HEK293 (cell line): ENCODE results near the gene FHAD1.
A peak's percentile ranks its signal among the peaks of the same experiment; 100 is the strongest.

Experiments used
- CTCF ChIA-PET: fragments of 350-600 bp; formaldehyde crosslinking; extraction: SDS; loops from one replicate; lab custom pipeline; 2021; ENCODE audit warnings: antibody characterized with exemption; lab: Yijun Ruan, JAX
- POLR2A ChIA-PET: fragments of 300-600 bp; formaldehyde crosslinking; extraction: SDS; loops from one replicate; lab custom pipeline; 2020; ENCODE audit warnings: antibody characterized with exemption, inconsistent platforms; lab: Yijun Ruan, JAX
- H3K27ac ChIP-seq: fragments of 200-500 bp; sonication (Bioruptor generic); 2 replicates; pipeline ENCODE4 v1.5.1; 2014; ENCODE audit warnings: low read depth, low read length, control low read depth, inconsistent platforms; ENCODE audit errors: extremely low read depth
- H3K36me3 ChIP-seq, 2 experiments: fragments of 200-500 bp in 1 of 2; sonication (Bioruptor generic) in 1 of 2; 1 replicate in 1 of 2; 2 replicates in 1 of 2; pipeline ENCODE4 v1.5.1; 2014 to 2017; ENCODE audit warnings: inconsistent platforms in 2 of 2, low read length in 2 of 2; ENCODE audit not compliant: control insufficient read depth in 2 of 2, insufficient read depth in 1 of 2
- H3K4me1 ChIP-seq: fragments of 200-500 bp; sonication (Bioruptor generic); 2 replicates; pipeline ENCODE4 v1.5.1; 2014; ENCODE audit warnings: mild to moderate bottlenecking, low read length, inconsistent platforms; ENCODE audit not compliant: control insufficient read depth, insufficient read depth
- H3K4me3 ChIP-seq: 2 replicates; pipeline ENCODE4 v1.5.1; 2011; ENCODE audit warnings: low read depth, mild to moderate bottlenecking, control low read depth, low read length, moderate library complexity
- H3K9me3 ChIP-seq: fragments of 200-500 bp; sonication (Bioruptor generic); 2 replicates; pipeline ENCODE4 v1.5.1; 2014; ENCODE audit warnings: low read depth, low read length, inconsistent platforms; ENCODE audit not compliant: control insufficient read depth, insufficient read depth
- KLF10 ChIP-seq: fragments of 450-650 bp; IDR thresholded peaks from 2 replicates; pipeline ENCODE4 v1.5.1; 2018; ENCODE audit warnings: missing biosample characterization, mild to moderate bottlenecking, missing genetic modification characterization
- KLF9 ChIP-seq: fragments of 450-650 bp; formaldehyde crosslinking; IDR thresholded peaks from 2 replicates; pipeline ENCODE4 v1.5.1; 2016; ENCODE audit warnings: missing biosample characterization, missing genetic modification characterization, low read depth
- OSR2 ChIP-seq: fragments of 450-650 bp; formaldehyde crosslinking; IDR thresholded peaks from 2 replicates; pipeline ENCODE4 v1.5.1; 2016; ENCODE audit warnings: missing biosample characterization, missing genetic modification characterization
- OVOL3 ChIP-seq: fragments of 450-650 bp; formaldehyde crosslinking; IDR thresholded peaks from 2 replicates; pipeline ENCODE4 v1.5.1; 2016; ENCODE audit warnings: missing biosample characterization, missing genetic modification characterization
- SCRT1 ChIP-seq: fragments of 450-650 bp; formaldehyde crosslinking; IDR thresholded peaks from 2 replicates; pipeline ENCODE4 v1.5.1; 2016; ENCODE audit warnings: missing biosample characterization, missing genetic modification characterization, borderline replicate concordance
- SP2 ChIP-seq: fragments of 450-650 bp; formaldehyde crosslinking; IDR thresholded peaks from 2 replicates; pipeline ENCODE4 v1.5.1; 2016; ENCODE audit warnings: missing biosample characterization, missing genetic modification characterization
- TCF7L2 ChIP-seq: IDR thresholded peaks from 2 replicates; pipeline ENCODE4 v1.6.1; 2011; ENCODE audit warnings: low read depth, mild to moderate bottlenecking, inconsistent platforms, low read length, moderate library complexity, borderline replicate concordance
- ZBTB20 ChIP-seq: fragments of 450-650 bp; formaldehyde crosslinking; IDR thresholded peaks from 2 replicates; pipeline ENCODE4 v1.5.1; 2016; ENCODE audit warnings: missing biosample characterization, missing genetic modification characterization
- ZFP3 ChIP-seq: fragments of 450-650 bp; formaldehyde crosslinking; IDR thresholded peaks from 2 replicates; pipeline ENCODE4 v1.5.1; 2016; ENCODE audit warnings: low read depth, missing biosample characterization, missing genetic modification characterization
- ZNF10 ChIP-seq: fragments of 450-650 bp; formaldehyde crosslinking; IDR thresholded peaks from 2 replicates; pipeline ENCODE4 v1.5.1; 2017; ENCODE audit warnings: missing biosample characterization, missing genetic modification characterization
- ZNF169 ChIP-seq: fragments of 450-650 bp; formaldehyde crosslinking; IDR thresholded peaks from 2 replicates; pipeline ENCODE4 v1.5.1; 2016; ENCODE audit warnings: missing biosample characterization, missing genetic modification characterization
- ZNF174 ChIP-seq: fragments of 450-650 bp; formaldehyde crosslinking; IDR thresholded peaks from 2 replicates; pipeline ENCODE4 v1.5.0; 2017; ENCODE audit warnings: missing biosample characterization, mild to moderate bottlenecking, missing genetic modification characterization
- ZNF214 ChIP-seq: fragments of 450-650 bp; formaldehyde crosslinking; IDR thresholded peaks from 2 replicates; pipeline ENCODE4 v1.5.1; 2017; ENCODE audit warnings: missing biosample characterization, mild to moderate bottlenecking, missing genetic modification characterization, borderline replicate concordance
- ZNF341 ChIP-seq: fragments of 450-650 bp; formaldehyde crosslinking; IDR thresholded peaks from 2 replicates; pipeline ENCODE4; 2016; ENCODE audit warnings: low read depth, missing biosample characterization, missing genetic modification characterization
- ZNF473 ChIP-seq: fragments of 450-650 bp; formaldehyde crosslinking; IDR thresholded peaks from 2 replicates; pipeline ENCODE4 v1.5.1; 2017; ENCODE audit warnings: missing biosample characterization, missing genetic modification characterization
- ZNF529 ChIP-seq: fragments of 450-650 bp; formaldehyde crosslinking; IDR thresholded peaks from 2 replicates; pipeline ENCODE4 v1.5.1; 2017; ENCODE audit warnings: missing genetic modification characterization, missing biosample characterization; ENCODE audit not compliant: insufficient replicate concordance
- ZNF530 ChIP-seq: fragments of 450-650 bp; formaldehyde crosslinking; IDR thresholded peaks from 2 replicates; pipeline ENCODE4 v1.5.1; 2016; ENCODE audit warnings: low read depth, missing biosample characterization, missing genetic modification characterization
- ZNF561 ChIP-seq: fragments of 450-650 bp; IDR thresholded peaks from 2 replicates; pipeline ENCODE4 v1.5.1; 2018; ENCODE audit warnings: missing biosample characterization, missing genetic modification characterization, borderline replicate concordance
- ZNF585B ChIP-seq: fragments of 450-650 bp; formaldehyde crosslinking; IDR thresholded peaks from 2 replicates; pipeline ENCODE4 v1.5.1; 2016; ENCODE audit warnings: missing biosample characterization, missing genetic modification characterization
- ZNF596 ChIP-seq: fragments of 450-650 bp; IDR thresholded peaks from 2 replicates; pipeline ENCODE4 v1.5.0; 2018; ENCODE audit warnings: missing biosample characterization, mild to moderate bottlenecking, missing genetic modification characterization, moderate library complexity
- ZNF600 ChIP-seq: fragments of 450-650 bp; formaldehyde crosslinking; IDR thresholded peaks from 2 replicates; pipeline ENCODE4 v1.5.1; 2016; ENCODE audit warnings: missing biosample characterization, missing genetic modification characterization
- ZNF624 ChIP-seq: fragments of 450-650 bp; formaldehyde crosslinking; IDR thresholded peaks from 2 replicates; pipeline ENCODE4 v1.5.1; 2017; ENCODE audit warnings: missing biosample characterization, missing genetic modification characterization
- ZNF677 ChIP-seq: fragments of 450-650 bp; IDR thresholded peaks from 2 replicates; pipeline ENCODE4 v1.5.0; 2018; ENCODE audit warnings: missing biosample characterization, mild to moderate bottlenecking, missing genetic modification characterization, moderate library complexity
- ZNF701 ChIP-seq: fragments of 450-650 bp; formaldehyde crosslinking; IDR thresholded peaks from 2 replicates; pipeline ENCODE4 v1.5.1; 2016; ENCODE audit warnings: missing biosample characterization, missing genetic modification characterization
- ZNF768 ChIP-seq: fragments of 450-650 bp; formaldehyde crosslinking; IDR thresholded peaks from 2 replicates; pipeline ENCODE4 v1.5.1; 2018; ENCODE audit warnings: missing biosample characterization, mild to moderate bottlenecking, missing genetic modification characterization
- ZNF830 ChIP-seq: fragments of 450-650 bp; IDR thresholded peaks from 2 replicates; pipeline ENCODE4 v1.5.0; 2018; ENCODE audit warnings: missing biosample characterization, missing genetic modification characterization, low read depth, mild to moderate bottlenecking, moderate library complexity
- ZSCAN30 ChIP-seq: fragments of 450-650 bp; IDR thresholded peaks from 2 replicates; pipeline ENCODE4 v1.5.1; 2018; ENCODE audit warnings: missing biosample characterization, mild to moderate bottlenecking, missing genetic modification characterization, moderate library complexity
- TF ChIP-seq, protein P1 (sequence below): fragments of 450-650 bp; formaldehyde crosslinking; IDR thresholded peaks from 2 replicates; pipeline ENCODE4 v1.5.1; 2016; ENCODE audit warnings: missing biosample characterization, missing genetic modification characterization
- TF ChIP-seq, protein P2 (sequence below): fragments of 450-650 bp; formaldehyde crosslinking; IDR thresholded peaks from 2 replicates; pipeline ENCODE4 v1.5.1; 2017; ENCODE audit warnings: missing biosample characterization, missing genetic modification characterization

Gene FHAD1

GRCh38 chr1:15326691-15327588 is 79.9 kb downstream of the FHAD1 start (continued):
- TF ChIP-seq ZNF341 (tag by site-specific recombination) (peak; percentile 95), KLF9 (tag by site-specific recombination) (0 out of 2 replicates have a peak, but pooled peaks have one; percentile 27), ZFP3 (no peak), ZSCAN30 (tag by site-specific recombination) (0 out of 2 replicates have a peak, but pooled peaks have one; percentile 38), ZNF585B (no peak), ZNF677 (tag by site-specific recombination) (0 out of 2 replicates have a peak, but pooled peaks have one; percentile 10), ZNF768 (tag by site-specific recombination) (no peak), TCF7L2 (no peak), ZNF596 (no peak), ZNF830 (no peak), KLF10 (tag by site-specific recombination) (peak; percentile 28; the same call in 1 of the 2 replicates), ZNF169 (tag by site-specific recombination) (no peak), ZNF561 (peak; percentile 71), ZNF473 (tag by site-specific recombination) (no peak), ZNF624 (tag by site-specific recombination) (no peak), SCRT1 (peak; percentile 96; the same call in 1 of the 2 replicates), ZNF701 (tag by site-specific recombination) (no peak), ZBTB20 (no peak)
- TF ChIP-seq, protein P1, sequence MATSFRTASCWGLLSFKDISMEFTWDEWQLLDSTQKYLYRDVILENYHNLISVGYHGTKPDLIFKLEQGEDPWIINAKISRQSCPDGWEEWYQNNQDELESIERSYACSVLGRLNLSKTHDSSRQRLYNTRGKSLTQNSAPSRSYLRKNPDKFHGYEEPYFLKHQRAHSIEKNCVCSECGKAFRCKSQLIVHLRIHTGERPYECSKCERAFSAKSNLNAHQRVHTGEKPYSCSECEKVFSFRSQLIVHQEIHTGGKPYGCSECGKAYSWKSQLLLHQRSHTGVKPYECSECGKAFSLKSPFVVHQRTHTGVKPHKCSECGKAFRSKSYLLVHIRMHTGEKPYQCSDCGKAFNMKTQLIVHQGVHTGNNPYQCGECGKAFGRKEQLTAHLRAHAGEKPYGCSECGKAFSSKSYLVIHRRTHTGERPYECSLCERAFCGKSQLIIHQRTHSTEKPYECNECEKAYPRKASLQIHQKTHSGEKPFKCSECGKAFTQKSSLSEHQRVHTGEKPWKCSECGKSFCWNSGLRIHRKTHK (tag by site-specific recombination) = no peak

GRCh38 chr1:15328351-15329103 is 81.5 kb downstream of the FHAD1 start:
- H3K27ac ChIP-seq = no peak overlapping the region
- POLR2A ChIA-PET = no interaction called here

DNA sequence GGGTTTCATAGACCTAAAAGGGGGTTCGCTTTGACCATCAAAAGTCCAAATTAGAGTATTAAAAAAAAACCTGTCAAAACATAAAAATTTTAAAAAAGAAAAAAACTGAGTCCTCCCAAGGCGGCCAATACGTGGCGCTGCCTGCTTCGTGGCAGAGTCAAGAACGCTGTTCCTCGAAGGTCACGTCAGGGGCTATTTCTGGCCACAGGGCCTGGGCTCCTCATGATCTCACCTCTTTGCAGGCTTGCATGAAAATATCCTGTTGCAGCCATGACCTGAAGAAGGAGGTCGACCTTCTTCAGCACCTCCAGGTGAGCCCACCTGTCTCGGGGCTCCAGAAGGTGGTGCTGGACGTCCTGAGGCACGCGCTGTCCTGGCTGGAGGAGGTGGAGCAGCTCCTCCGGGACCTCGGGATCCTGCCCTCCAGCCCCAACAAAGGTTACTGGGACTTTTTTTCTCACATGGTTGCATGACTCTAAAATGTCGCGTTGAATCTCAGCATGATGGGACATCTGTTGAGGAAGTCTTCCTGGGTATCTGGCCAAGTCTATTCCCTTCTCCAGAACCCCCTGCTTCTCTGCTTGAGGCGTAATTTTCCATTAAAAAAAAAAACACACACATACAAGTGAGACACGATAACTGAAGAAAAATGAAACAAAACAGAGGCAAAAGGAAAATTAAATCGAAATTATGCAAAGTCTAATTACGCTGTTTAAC is 82.2 kb downstream of the FHAD1 start:
- ChIA-PET POLR2A (no interaction called here), CTCF (interaction anchor here (1.0 kb wide), 2 partner anchors 102 kb away, joined by 3 read pairs; no protein-coding TSS in a partner anchor)
- peaks cover 13% of the 10 kb centered on the region for H3K4me1 ChIP-seq
- H3K36me3 ChIP-seq = no peaks in the 10 kb centered on the region
- H3K9me3 ChIP-seq = no peaks in the 10 kb centered on the region
- H3K27ac ChIP-seq = no peak overlapping the region
- no peak overlapping the region for H3K4me3 ChIP-seq
- no peak for TF ChIP-seq OVOL3 (tag by site-specific recombination)
- no peak for TF ChIP-seq ZNF600 (tag by site-specific recombination)
- no peak for TF ChIP-seq ZNF174 (tag by site-specific recombination)
- TF ChIP-seq SP2 = no peak
- TF ChIP-seq, protein P2, sequence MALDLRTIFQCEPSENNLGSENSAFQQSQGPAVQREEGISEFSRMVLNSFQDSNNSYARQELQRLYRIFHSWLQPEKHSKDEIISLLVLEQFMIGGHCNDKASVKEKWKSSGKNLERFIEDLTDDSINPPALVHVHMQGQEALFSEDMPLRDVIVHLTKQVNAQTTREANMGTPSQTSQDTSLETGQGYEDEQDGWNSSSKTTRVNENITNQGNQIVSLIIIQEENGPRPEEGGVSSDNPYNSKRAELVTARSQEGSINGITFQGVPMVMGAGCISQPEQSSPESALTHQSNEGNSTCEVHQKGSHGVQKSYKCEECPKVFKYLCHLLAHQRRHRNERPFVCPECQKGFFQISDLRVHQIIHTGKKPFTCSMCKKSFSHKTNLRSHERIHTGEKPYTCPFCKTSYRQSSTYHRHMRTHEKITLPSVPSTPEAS (tag by site-specific recombination) = no peak
- TF ChIP-seq ZNF530 (tag by site-specific recombination) = no peak
- TF ChIP-seq ZNF10 (tag by site-specific recombination) = no peak
- no peak for TF ChIP-seq ZNF529 (tag by site-specific recombination)
- no peak for TF ChIP-seq ZNF473 (tag by site-specific recombination)
- no peak for TF ChIP-seq ZNF214 (tag by site-specific recombination)

More at GRCh38 chr1:15328351-15329103, 81.5 kb downstream of the FHAD1 start:
- H3K36me3 ChIP-seq = no peaks in the 10 kb centered on the region
- TF ChIP-seq ZNF561 (no peak), OSR2 (peak; percentile 84)
- H3K9me3 ChIP-seq = no peaks in the 10 kb centered on the region
- CTCF ChIA-PET = interaction anchor here (1.0 kb wide), 2 partner anchors 102 to 103 kb away, joined by 3 read pairs; no protein-coding TSS in a partner anchor
- no peak overlapping the region for H3K4me3 ChIP-seq
- H3K4me1 ChIP-seq = peaks cover 13% of the 10 kb centered on the region
